Stimulated activated CD4-positive, alpha-beta T cell treated with anti-CD3 and anti-CD28 coated beads, Interleukin-4, amount 100 ng/mL, for 24 hours (primary cell): ENCODE results near the gene PCBP4.
"Not testable (repeated sequence)": the region's sequence is repeated elsewhere in the genome, so short reads cannot be mapped to it uniquely, and the experiment has no call there.

Experiments used
- DNase-seq: peaks from one replicate; pipeline ENCODE4 v3.0.0-alpha.2; 2020

The PCBP4 gene

GRCh38 chr3:51937611-51938450, 29.4 kb downstream of the PCBP4 start:
- DNase-seq, result no peak

DNA sequence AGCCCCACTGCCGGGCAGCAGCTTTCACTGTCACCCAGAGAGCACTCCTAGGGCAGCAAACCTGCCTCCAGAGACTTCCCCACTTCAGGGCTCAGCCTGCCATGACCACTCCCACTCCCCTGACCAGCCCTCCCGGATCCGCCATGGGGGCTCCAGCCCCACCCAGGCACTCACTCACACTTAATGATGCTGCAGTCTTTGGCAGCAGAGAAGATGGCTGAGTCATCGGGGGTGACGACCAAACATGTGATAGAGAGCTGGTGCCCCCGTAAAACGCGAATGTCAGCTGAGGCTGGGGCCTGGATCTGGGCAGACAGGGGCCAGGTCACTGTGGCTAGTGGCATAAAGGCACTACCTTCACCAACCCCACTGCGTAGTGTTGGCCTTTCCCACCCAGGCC, 30.2 kb downstream of the PCBP4 start:
- no peak for DNase-seq

- no peak for DNase-seq
Observed at GRCh38 chr3:51935886-51936755, 31.1 kb downstream of the PCBP4 start.

DNA sequence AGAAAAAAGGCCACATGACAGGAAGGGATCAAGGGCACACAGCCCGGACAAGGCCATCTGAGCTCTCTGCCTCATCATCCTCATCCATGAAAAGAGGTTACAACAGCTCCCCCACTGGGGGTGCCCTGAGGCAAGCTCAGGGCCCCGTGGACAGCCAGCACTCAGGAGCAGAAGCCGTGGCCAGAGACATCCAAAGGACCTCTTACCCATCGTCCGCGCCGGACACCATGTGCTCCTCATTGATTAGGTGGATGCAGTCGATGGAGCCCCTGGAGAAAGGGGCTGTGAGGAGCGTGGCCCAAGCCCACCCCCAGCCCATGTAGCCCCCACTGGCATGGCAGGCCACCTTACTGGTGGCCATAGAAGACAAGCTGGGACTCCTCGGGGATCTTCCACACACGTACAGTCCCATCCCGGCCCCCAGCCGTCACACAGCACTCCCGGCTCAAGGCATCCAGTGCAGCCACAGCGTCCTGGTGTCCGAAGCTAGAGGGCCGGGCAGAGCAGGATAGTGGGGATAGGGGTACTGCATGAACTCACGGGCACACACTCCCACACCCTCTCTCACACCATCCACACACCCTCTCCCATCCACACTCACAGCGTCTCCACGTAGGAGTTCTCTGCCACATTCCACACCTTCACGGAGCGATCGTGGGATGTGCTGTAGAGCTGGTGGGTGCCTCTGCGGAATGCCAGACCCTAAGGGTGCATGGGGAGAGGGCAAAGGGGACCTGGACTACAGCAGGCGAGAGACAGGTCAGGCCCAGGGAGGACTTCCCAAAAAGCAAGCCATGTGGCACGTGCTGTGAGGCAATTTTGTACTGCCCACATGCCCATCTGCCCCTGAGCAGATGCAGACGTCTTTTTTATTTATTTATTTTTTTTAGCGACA, 32.0 kb downstream of the PCBP4 start:
- no peak for DNase-seq

DNA sequence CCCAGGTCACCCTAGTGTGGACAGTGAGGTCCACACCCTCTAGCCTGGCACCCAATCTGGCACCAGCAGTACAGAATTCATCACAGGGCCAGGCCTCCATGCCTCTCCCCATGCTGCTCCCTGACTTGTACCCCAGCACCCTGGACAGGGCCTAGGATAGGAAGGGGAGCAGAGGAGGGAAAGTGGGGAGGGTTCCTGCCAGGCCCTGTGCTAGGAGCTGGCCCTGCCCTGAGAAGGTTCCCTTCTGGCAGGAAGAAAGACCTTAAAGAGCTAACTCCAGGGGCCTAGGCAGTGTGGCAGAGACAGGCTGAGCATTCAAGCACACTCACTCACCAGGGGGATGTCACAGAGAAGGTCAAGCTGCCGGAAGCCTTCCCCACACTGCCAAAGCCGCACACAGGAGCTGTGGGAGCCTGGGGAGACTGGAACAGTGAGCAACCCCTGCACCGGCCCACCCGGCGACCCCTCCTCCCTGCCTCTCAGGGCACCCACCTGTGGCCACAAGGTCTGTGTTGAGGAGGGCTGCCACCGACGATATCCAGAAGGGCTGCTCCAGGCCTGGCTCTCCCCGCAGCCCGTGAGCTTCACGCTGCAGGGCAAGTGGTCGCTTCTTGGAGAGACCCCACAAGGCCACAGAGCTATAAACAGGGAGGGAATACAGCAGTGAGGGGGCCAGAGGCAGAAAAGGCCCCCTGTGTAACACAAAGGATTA, 33.0 kb downstream of the PCBP4 start:
- no peak for DNase-seq

DNA sequence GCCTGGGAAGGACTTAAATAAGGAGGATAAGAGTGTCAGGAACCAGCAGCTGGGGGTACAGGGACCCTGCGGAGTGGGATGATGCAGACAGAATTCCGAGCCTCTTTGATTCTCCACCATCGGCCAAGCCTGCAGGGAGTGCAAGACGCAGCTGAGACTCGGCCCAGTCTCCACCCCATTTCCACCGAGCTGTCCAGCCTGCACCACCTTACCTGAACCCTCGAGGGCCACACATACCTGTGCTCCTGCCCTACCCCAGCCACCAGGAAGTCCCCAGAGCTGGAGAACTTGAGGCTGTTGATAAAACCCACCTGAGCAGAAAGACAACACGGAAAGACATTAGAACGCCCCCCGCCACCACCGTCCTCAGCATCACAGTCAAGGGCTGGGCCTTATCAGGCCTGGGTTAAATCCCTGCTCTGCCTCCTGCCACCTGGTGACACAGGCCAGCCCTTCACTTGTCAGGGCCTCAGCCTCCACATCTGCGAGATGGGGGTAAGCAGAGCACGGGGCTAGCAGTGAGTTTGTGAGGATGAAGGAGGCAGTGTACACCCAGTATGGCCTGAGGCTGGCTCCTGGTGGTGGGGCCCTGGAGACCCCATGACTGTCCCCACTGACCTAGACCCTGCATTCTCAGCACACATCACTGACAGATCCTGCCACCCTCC, 33.6 kb downstream of the PCBP4 start:
- no peak for DNase-seq

DNA sequence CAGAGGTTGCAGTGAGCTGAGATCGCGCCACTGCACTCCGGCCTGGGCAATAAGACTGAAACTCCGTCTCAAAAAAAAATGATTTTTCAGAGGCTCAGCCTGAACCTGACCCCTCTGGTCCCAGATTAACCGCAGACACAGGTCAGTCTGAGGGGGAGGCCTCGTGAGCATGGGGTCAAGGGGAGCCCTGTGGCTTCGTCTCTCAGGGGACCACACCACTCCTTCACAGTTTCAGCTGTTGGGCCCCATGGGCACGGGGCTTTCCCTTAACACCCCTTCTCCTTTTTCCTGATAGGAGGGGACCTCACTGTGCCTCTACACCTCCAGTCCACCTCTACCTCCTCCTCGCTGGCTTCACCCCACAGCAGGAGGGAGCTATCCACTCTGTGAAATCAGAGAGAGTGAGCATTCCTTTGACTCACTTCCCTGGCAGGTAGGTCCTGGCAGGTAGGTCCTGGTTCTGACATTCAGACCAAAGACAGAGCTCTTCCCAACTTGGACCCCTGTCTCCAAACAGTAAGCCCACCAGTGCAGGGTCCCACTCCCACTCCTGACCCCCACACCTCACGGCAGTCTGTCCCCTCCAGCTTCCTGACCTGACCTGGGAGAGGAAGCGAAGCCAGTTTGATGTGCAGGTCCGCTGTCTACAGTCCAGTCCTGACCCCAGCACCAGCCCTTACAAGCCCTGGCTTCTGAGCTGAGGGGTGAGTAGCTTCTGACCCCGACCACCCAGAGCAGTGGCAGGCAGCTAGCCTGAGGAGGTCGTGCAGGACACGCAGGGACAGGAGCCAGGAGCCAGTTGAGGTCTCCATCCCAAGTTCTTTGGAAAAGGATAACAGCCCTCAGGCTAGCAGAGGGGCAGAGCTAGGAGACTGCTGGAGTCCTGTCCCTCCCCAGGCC, 34.5 kb downstream of the PCBP4 start:
- DNase-seq, result no peak

GRCh38 chr3:51931756-51932155, 35.5 kb downstream of the PCBP4 start:
- no peak for DNase-seq

DNA sequence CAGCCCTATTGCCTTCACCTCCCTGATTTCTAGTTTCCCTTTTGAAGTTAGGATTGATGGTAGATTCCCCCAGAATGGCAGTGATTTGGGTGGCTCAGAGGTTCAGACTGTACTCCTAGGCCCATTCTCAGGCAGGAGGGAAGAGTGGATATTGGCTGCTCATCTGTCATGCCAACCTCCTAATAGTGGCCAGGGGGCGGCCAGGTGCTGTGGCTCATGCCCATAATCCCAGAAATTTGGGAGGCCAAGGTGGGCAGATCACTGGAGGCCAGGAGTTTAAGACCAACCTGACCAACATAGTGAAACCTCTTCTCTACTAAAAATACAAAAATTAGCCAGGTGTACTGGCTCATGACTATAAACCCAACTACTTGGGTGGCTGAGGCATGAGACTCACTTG, 36.8 kb downstream of the PCBP4 start:
- no peak for DNase-seq

GRCh38 chr3:51929420-51930003, 37.7 kb downstream of the PCBP4 start:
- DNase-seq, result no peak

DNA sequence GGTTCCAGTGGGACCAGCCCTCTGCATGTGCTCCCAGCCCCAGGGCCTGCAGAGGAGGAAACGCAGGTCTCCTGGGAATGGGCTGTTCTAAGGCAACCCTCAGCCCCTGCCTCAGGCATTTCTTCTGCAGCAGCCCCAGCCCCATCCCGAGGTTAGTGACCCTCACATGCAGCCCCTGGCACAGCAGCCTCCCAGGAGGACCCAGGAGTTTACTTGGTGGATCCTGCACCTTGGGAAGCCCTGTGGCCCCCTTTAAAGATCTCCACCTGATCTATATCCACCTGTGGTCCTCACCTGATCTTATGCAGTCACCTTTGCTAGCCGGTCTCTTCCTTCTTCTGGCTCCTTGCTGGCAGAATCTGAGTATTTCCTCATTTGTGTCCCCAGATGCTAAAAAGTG, 38.3 kb downstream of the PCBP4 start:
- DNase-seq, result not testable (repeated sequence)

DNA sequence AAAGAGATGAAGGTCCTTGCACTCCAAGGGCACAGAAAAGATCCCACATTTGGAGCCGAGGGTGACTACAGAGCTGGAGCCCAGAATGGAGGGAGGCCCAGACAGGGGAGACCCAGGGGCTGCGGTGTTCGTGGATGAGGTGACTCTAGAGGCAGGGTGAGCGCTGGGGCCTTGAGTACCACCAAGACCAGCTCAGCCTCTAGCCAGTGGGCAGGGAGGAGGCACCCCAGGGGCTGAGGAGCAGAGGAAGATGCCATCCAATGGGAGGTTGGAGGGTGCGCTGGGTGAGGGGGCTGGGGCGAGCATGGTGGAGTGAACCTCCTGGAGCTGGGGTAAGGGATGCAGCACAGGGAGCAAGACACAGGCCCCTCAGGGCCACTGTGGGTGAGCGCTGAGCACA, 38.8 kb downstream of the PCBP4 start:
- DNase-seq, result no peak

DNA sequence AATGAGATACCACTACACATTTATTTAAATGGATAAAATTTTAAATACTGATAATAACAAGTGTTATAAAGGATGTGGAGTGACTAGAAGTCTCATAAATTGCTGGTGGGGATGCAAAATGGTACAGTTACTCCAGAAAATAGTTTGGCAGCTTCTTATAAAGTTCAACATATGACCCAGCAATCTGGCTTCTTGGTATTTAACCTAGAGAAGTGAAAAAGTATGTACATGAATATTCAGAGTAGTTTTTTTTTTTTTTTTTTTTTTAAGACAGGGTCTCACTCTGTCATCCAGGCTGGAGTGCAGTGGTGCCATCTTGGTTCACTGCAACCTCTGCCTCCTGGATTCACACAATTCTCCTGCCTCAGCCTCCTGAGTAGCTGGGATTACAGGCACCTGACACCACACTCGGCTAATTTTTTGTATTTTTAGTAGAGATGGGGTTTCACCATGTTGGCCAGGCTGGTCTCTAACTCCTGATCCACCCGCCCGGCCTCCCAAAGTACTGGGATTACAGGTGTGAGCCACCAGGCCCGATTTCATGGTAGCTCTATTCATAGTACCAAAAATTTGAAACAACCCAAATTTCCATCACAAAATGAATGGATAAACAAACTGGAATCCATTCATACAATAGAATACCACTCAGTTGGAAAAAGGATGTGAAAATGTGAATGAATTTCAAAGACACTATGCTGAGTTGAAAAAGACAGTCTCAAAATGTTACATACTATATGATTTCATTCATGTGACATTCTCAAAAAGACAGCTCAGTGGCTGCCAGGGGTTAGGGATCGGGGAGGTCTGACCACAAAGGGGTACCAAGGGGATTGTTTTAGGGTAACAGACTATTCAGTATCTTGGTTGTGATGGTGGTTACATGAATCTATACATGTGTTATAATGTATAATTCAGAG, 39.9 kb downstream of the PCBP4 start:
- DNase-seq, result no peak

GRCh38 chr3:51921081-51921578, 46.1 kb downstream of the PCBP4 start:
- DNase-seq, result no peak

DNA sequence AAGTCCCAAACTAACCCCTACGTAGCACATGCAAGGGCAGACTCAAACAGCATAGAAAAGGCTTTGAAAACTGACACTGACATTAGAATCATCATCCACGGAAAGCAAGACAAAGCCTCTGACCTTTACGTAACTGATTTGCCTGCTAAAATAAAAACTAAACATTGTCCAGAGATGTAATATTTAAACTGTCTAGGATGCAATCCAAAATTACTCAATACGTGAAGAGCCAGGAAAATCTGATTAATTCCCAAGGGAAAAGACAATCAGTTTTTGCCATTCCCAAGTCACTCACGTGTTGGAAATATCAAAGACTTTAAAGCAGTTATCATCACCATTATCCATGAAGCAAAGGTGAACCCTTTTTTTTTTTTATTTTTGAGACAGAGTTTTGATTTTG, 50.8 kb downstream of the PCBP4 start:
- DNase-seq, result no peak

DNA sequence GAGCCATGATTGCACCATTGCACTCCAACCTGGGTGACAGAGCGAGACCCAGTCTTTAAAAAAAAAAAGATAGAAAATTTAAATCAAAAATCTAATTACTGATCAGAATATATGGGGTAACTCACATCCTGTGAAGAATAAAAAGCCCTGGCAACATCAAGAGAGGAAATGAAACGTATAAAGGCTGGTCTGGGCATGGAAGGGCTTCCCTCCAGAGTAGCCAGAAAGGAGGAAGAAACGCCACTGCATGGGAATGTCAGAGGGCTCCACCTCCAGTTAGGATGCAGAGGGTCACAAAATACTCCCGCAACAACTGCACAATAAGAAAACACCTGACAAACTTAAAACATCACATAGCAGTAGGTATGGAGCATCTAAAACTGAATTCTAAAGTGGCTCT, 59.2 kb downstream of the PCBP4 start:
- DNase-seq, result no peak
